HepG2 (cell line): ENCODE data around the gene OASL. TPM values are rescaled to one million over a fixed set of nuclear protein-coding genes. Genes with fewer than 3 reads are reported as not detected.

Experiments used
- ARID2 ChIP-seq: sonication (generic); formaldehyde crosslinking; IDR thresholded peaks from 2 replicates; pipeline ENCODE4 v1.8.1; 2022; ENCODE audit warnings: mild to moderate bottlenecking, missing genetic modification reagents, borderline replicate concordance
- ATAD3A ChIP-seq: sonication (generic); formaldehyde crosslinking; IDR thresholded peaks from 2 replicates; pipeline ENCODE4 v1.4.0; 2020; ENCODE audit warnings: missing genetic modification reagents
- CBFB ChIP-seq: sonication (generic); formaldehyde crosslinking; IDR thresholded peaks from 2 replicates; pipeline ENCODE4 v1.4.0; 2020; ENCODE audit warnings: missing genetic modification reagents
- DNMT3B ChIP-seq: conservative IDR thresholded peaks from 2 replicates; pipeline ENCODE4 v1.6.1; 2016; ENCODE audit warnings: missing biosample characterization, control low read depth
- EZH2 ChIP-seq: conservative IDR thresholded peaks from 2 replicates; pipeline ENCODE4 v1.6.1; 2012; ENCODE audit warnings: mild to moderate bottlenecking, low read depth, low read length, moderate library complexity
- FOXA3 ChIP-seq: IDR thresholded peaks from 2 replicates; pipeline ENCODE4 v1.6.1; 2016; ENCODE audit warnings: missing genetic modification reagents, missing compliant biosample characterization
- FOXO1 ChIP-seq: sonication (generic); formaldehyde crosslinking; IDR thresholded peaks from 2 replicates; pipeline ENCODE4 v1.4.0; 2020; ENCODE audit warnings: missing genetic modification reagents
- GTF3A ChIP-seq: sonication (generic); formaldehyde crosslinking; conservative IDR thresholded peaks from 2 replicates; pipeline ENCODE4 v1.4.0; 2020; ENCODE audit warnings: mild to moderate bottlenecking, missing genetic modification reagents
- HHEX ChIP-seq: IDR thresholded peaks from 2 replicates; pipeline ENCODE4 v1.6.1; 2016; ENCODE audit warnings: control low read depth
- HNRNPH1 ChIP-seq: fragments of 200-400 bp; formaldehyde crosslinking; optimal IDR thresholded peaks from 2 replicates; pipeline ENCODE3; 2017; ENCODE audit warnings: mild to moderate bottlenecking, low read depth, low read length
- HOXD1 ChIP-seq: sonication (generic); formaldehyde crosslinking; IDR thresholded peaks from 2 replicates; pipeline ENCODE4 v1.5.0; 2020; ENCODE audit warnings: missing genetic modification reagents
- MBD4 ChIP-seq: IDR thresholded peaks from 2 replicates; pipeline ENCODE4 v1.6.1; 2012; ENCODE audit warnings: low read length, inconsistent platforms, borderline replicate concordance
- MXI1 ChIP-seq: IDR thresholded peaks from 3 replicates; pipeline ENCODE4 v1.6.1; 2012; ENCODE audit warnings: low read depth, low read length, inconsistent platforms, borderline replicate concordance
- MYC ChIP-seq: sonication (generic); formaldehyde crosslinking; IDR thresholded peaks from 2 replicates; pipeline ENCODE4 v1.9.0; 2021; ENCODE audit warnings: missing genetic modification reagents, borderline replicate concordance
- MZF1 ChIP-seq: sonication (generic); formaldehyde crosslinking; IDR thresholded peaks from 2 replicates; pipeline ENCODE4 v1.8.1; 2023; ENCODE audit warnings: mild to moderate bottlenecking, missing genetic modification reagents, borderline replicate concordance
- RBM39 ChIP-seq: fragments of 200-400 bp; formaldehyde crosslinking; IDR thresholded peaks from one replicate; pipeline ENCODE4 v1.6.1; 2018; ENCODE audit warnings: antibody characterized with exemption, mild to moderate bottlenecking, low read depth, low read length; ENCODE audit not compliant: poor library complexity, severe bottlenecking
- RCOR2 ChIP-seq: IDR thresholded peaks from 2 replicates; pipeline ENCODE4 v1.6.1; 2016; ENCODE audit warnings: missing biosample characterization, missing genetic modification reagents
- TARDBP ChIP-seq: sonication (generic); formaldehyde crosslinking; IDR thresholded peaks from 2 replicates; pipeline ENCODE4 v1.8.0; 2022; ENCODE audit warnings: mild to moderate bottlenecking, missing genetic modification reagents
- TEAD2 ChIP-seq: sonication (generic); formaldehyde crosslinking; IDR thresholded peaks from 2 replicates; pipeline ENCODE4 v1.9.0; 2021; ENCODE audit warnings: missing genetic modification reagents
- TOE1 ChIP-seq: sonication (generic); formaldehyde crosslinking; IDR thresholded peaks from 2 replicates; pipeline ENCODE4 v1.4.0; 2020; ENCODE audit warnings: mild to moderate bottlenecking, missing genetic modification reagents
- ZBTB1 ChIP-seq: sonication (generic); formaldehyde crosslinking; IDR thresholded peaks from 2 replicates; pipeline ENCODE4 v1.4.0; 2020; ENCODE audit warnings: missing genetic modification reagents, borderline replicate concordance
- ZFP36L1 ChIP-seq: sonication (generic); formaldehyde crosslinking; IDR thresholded peaks from 2 replicates; pipeline ENCODE4 v1.8.0; 2022; ENCODE audit warnings: mild to moderate bottlenecking, missing genetic modification reagents, moderate library complexity
- ZKSCAN1 ChIP-seq: fragments of 150-350 bp; IDR thresholded peaks from 2 replicates; pipeline ENCODE4 v1.6.1; 2014; ENCODE audit warnings: low read length
- ZNF3 ChIP-seq: IDR thresholded peaks from 2 replicates; pipeline ENCODE4 v1.7.0; 2017; ENCODE audit warnings: inconsistent platforms
- ZNF558 ChIP-seq: sonication (generic); formaldehyde crosslinking; IDR thresholded peaks from 2 replicates; pipeline ENCODE4 v1.9.0; 2022; ENCODE audit warnings: mild to moderate bottlenecking, missing genetic modification reagents, borderline replicate concordance
- ZNF570 ChIP-seq: sonication (generic); formaldehyde crosslinking; IDR thresholded peaks from 2 replicates; pipeline ENCODE4 v1.4.0; 2020; ENCODE audit warnings: mild to moderate bottlenecking, missing genetic modification reagents, borderline replicate concordance
- ZNF660 ChIP-seq: sonication (generic); formaldehyde crosslinking; IDR thresholded peaks from 2 replicates; pipeline ENCODE4 v1.5.1; 2020; ENCODE audit warnings: mild to moderate bottlenecking, low read depth, missing genetic modification reagents, borderline replicate concordance
- ZNF841 ChIP-seq: sonication (generic); formaldehyde crosslinking; IDR thresholded peaks from 2 replicates; pipeline ENCODE4 v1.8.1; 2023; ENCODE audit warnings: missing genetic modification reagents, borderline replicate concordance
- ZSCAN29 ChIP-seq: sonication (generic); formaldehyde crosslinking; conservative IDR thresholded peaks from 2 replicates; pipeline ENCODE4 v1.4.0; 2020; ENCODE audit warnings: mild to moderate bottlenecking, missing genetic modification reagents
- polyA plus RNA-seq, 8 experiments: library from polyadenylated mRNA; depleted of rRNA in 3 of 8; stranded (reverse) in 7 of 8; unstranded in 1 of 8; fragments of >200 nt; fragmentation: Illumina TruSeq in 4 of 8; extraction: Trizol in 4 of 8; gene quantifications; 2 replicates each; pipeline versions ENCODE4 v1.2.1 to v1.2.3, GENCODE V29; 2011 to 2016; ENCODE audit warnings: low read depth in 4 of 8, missing spikeins in 1 of 8, mixed read lengths in 1 of 8; ENCODE audit not compliant: insufficient read depth in 1 of 8
- total RNA-seq, 5 experiments: library from RNA; depleted of rRNA; stranded (reverse); fragments of >200 nt; fragmentation: Illumina TruSeq; extraction: Trizol; gene quantifications; 2 replicates each; pipeline ENCODE4 v1.2.3, GENCODE V29; 2016; ENCODE audit warnings: low read depth in 1 of 5
- TF ChIP-seq, protein P1 (sequence below): sonication (generic); formaldehyde crosslinking; IDR thresholded peaks from 2 replicates; pipeline ENCODE4 v1.8.0; 2022; ENCODE audit warnings: mild to moderate bottlenecking, missing genetic modification reagents, borderline replicate concordance
- TF ChIP-seq, protein P2 (sequence below): sonication (generic); formaldehyde crosslinking; IDR thresholded peaks from 2 replicates; pipeline ENCODE4 v1.5.1; 2020; ENCODE audit warnings: mild to moderate bottlenecking, missing genetic modification reagents, moderate library complexity

The OASL gene
- total and polyA plus RNA-seq, 2 of the 13 experiments (the other 11 are each of a cell fraction or from before 2014, with no cell fraction given), result 0.11 to 0.22 TPM

DNA sequence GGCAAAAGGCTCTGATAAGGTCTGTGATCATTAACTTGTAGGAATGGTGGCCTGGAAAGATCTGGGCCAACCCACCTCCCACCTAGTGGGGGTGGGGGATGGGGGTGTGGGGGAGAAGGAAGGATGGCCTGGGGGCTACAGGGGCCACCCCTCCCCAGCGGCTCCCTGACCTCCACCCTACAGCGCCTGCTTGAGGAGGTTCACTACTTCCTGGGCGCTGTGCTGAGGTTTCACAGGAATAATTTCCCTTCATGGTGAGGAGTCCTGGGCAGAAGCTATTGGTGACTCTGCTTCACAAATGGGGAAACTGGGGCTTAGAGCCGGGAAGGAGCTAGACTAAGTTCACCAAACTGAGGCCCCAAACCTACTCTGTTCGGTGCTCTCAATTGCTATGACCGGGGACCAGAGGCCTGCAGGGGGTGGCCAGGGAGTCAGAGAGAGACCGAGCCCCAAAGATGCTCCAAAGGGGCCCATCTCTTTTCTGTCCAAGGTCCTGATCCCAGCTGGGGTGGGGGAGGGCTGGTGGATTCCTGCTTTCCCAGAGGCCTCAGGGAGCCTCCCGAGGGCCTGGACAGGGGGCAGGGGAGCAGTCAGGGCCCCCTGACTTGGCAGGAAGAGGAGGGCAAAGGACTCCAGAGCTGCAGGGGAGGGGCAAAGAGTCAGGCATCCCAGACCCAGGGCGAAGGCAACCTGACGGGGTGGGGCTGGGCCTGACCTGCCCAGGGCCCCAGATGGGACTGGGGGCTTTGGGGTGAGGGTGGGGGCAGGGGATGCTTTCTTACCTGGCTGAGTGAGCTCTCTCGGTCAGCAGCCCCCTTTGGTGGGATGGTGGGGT lies 59.0 kb downstream of the OASL start (continued):
- no peak for TF ChIP-seq ZNF841 (CRISPR knock-in tag)
- no peak for TF ChIP-seq HOXD1 (CRISPR knock-in tag)
- 0 out of 2 replicates have a peak, but pooled peaks have one; percentile 24 for TF ChIP-seq ZSCAN29
- peak; percentile 90 for TF ChIP-seq TARDBP
- TF ChIP-seq ZBTB1, result no peak
- no peak; the same call in 1 of the 2 replicates for TF ChIP-seq ZFP36L1 (CRISPR knock-in tag)
- TF ChIP-seq CBFB, result no peak
- no peak for TF ChIP-seq TOE1 (CRISPR knock-in tag)
- peak; percentile 55 for TF ChIP-seq HNRNPH1
- TF ChIP-seq GTF3A (CRISPR knock-in tag), result no peak
- TF ChIP-seq MZF1, result no peak
- TF ChIP-seq ATAD3A, result no peak
- TF ChIP-seq DNMT3B, result no peak
- TF ChIP-seq, protein P1, sequence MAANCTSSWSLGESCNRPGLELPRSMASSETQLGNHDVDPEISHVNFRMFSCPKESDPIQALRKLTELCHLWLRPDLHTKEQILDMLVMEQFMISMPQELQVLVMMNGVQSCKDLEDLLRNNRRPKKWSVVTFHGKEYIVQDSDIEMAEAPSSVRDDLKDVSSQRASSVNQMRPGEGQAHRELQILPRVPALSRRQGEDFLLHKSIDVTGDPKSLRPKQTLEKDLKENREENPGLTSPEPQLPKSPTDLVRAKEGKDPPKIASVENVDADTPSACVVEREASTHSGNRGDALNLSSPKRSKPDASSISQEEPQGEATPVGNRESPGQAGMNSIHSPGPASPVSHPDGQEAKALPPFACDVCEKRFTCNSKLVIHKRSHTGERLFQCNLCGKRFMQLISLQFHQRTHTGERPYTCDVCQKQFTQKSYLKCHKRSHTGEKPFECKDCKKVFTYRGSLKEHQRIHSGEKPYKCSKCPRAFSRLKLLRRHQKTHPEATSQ (CRISPR knock-in tag), result peak; percentile 88
- TF ChIP-seq TEAD2 (CRISPR knock-in tag), result no peak
- TF ChIP-seq EZH2, result no peak
- peak; percentile 68 for TF ChIP-seq RBM39
- no peak for TF ChIP-seq MBD4
- peak; percentile 62; the same call in 1 of the 2 replicates for TF ChIP-seq ARID2 (CRISPR knock-in tag)
- no peak; the same call in 1 of the 2 replicates for TF ChIP-seq FOXA3 (CRISPR knock-in tag)
- TF ChIP-seq, protein P2, sequence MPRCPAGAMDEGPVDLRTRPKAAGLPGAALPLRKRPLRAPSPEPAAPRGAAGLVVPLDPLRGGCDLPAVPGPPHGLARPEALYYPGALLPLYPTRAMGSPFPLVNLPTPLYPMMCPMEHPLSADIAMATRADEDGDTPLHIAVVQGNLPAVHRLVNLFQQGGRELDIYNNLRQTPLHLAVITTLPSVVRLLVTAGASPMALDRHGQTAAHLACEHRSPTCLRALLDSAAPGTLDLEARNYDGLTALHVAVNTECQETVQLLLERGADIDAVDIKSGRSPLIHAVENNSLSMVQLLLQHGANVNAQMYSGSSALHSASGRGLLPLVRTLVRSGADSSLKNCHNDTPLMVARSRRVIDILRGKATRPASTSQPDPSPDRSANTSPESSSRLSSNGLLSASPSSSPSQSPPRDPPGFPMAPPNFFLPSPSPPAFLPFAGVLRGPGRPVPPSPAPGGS (CRISPR knock-in tag), result peak; percentile 55; the same call in 1 of the 2 replicates
- peak; percentile 62; the same call in 1 of the 2 replicates for TF ChIP-seq MYC
- no peak for TF ChIP-seq ZNF660
- peak; percentile 52; the same call in 1 of the 3 replicates for TF ChIP-seq MXI1
- 0 out of 2 replicates have a peak, but pooled peaks have one; percentile 29 for TF ChIP-seq RCOR2
- no peak for TF ChIP-seq ZKSCAN1
- no peak for TF ChIP-seq ZNF570 (CRISPR knock-in tag)
- TF ChIP-seq HHEX, result no peak
- TF ChIP-seq FOXO1, result 0 out of 2 replicates have a peak, but pooled peaks have one; percentile 25
- TF ChIP-seq ZNF558, result no peak
- no peak for TF ChIP-seq ZNF3 (CRISPR knock-in tag)
